Measurements from ENCODE around the gene DCAF11.

DNA sequence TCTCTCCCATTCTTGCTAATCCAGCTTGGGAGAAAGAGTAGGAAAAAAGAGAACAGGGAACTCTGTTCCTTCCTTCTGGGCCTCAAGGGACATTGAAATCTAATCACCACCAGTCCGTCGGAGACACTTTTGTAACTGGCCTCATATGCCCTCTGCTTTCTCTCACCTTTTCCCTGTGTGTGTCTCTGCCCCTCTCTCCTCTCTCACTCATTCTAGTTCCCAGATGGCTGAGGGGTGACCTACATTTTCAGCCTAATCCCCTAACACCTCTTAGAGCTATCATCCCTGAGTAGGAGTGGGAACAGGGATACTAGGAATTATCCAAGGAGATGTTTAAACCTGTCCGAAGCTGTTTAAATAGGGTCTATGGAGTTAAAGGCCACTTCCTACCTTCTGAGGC, 29.4 kb upstream of the DCAF11 start:
- TF ChIP-seq, protein P1, sequence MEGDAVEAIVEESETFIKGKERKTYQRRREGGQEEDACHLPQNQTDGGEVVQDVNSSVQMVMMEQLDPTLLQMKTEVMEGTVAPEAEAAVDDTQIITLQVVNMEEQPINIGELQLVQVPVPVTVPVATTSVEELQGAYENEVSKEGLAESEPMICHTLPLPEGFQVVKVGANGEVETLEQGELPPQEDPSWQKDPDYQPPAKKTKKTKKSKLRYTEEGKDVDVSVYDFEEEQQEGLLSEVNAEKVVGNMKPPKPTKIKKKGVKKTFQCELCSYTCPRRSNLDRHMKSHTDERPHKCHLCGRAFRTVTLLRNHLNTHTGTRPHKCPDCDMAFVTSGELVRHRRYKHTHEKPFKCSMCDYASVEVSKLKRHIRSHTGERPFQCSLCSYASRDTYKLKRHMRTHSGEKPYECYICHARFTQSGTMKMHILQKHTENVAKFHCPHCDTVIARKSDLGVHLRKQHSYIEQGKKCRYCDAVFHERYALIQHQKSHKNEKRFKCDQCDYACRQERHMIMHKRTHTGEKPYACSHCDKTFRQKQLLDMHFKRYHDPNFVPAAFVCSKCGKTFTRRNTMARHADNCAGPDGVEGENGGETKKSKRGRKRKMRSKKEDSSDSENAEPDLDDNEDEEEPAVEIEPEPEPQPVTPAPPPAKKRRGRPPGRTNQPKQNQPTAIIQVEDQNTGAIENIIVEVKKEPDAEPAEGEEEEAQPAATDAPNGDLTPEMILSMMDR (IDR thresholded peaks at IDR 0.05), result no peak
- TF ChIP-seq POLR2A (IDR thresholded peaks at IDR 0.05), result no peak
